Effector CD8-positive, alpha-beta T cell (primary cell): ENCODE measurements around the gene HMG20B.

Source experiments
- DNase-seq: peaks from one replicate; lab custom pipeline; 2025; lab: John Stamatoyannopoulos, UW

The HMG20B gene

GRCh38 chr19:3620817-3621547 lies 48.2 kb downstream of the HMG20B start:
- no peak for DNase-seq

DNA sequence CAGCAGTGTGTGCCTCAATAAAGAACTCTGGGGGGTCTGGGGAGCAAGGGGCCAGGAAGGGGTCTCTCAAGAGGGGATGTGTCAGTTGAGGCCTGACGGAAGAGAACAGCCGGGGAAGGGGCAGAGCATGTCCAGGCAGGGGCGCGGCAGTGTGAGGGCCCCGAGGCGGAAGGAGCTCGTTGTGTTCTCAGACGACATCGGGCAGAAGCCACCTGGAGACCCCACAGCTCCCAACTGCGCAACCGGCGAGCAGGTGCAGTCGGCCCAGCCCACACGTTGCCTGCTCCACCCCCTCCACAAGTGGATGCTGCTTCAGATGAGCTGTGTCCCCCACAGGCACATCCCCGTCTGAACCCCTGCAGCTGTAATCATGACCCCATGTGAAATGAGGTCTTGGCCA lies 48.9 kb downstream of the HMG20B start:
- DNase-seq = no peak

DNA sequence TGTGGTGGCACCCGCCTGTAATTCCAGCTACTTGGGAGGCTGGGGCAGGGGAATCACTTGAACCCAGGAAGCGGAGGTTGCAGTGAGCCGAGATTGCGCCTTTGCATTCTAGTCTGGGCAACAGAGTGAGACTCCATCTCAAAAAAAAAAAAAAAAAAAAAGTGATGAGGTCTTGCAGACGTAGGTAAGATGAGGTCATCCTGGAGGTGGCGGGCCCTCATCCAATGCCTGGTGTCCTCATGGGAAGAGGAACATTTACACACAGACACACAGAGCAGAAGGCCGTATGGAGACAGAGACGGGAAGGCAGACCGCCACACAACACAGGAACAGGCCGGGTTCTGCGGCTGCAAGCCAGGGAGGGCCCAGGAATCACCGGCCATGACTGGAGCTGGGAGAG lies 49.5 kb downstream of the HMG20B start:
- no peak for DNase-seq

GRCh38 chr19:3623716-3624115 lies 51.0 kb downstream of the HMG20B start:
- no peak for DNase-seq

DNA sequence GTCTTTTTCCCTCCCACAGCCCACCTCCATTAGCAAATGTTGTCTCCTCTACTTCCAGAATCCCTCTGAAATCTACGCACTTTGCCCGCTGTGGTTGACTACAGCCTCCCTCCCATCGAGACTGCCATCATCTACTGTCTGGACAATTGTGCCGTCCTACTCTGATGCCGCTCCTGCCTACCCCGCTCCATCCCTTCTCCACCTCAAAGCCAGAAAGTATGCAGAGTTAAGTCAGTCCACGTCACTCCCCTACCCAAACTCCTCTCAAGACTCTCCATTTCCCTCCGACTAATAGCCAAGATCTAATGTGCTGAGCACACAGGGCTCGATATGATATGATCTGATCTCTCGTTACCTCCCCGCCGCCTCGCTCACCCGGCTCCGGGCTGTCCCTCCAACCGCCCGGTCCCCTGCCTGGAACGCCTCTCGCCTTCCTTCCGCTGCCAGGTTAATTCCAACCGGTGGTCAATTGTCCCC lies 53.3 kb downstream of the HMG20B start:
- no peak for DNase-seq

DNA sequence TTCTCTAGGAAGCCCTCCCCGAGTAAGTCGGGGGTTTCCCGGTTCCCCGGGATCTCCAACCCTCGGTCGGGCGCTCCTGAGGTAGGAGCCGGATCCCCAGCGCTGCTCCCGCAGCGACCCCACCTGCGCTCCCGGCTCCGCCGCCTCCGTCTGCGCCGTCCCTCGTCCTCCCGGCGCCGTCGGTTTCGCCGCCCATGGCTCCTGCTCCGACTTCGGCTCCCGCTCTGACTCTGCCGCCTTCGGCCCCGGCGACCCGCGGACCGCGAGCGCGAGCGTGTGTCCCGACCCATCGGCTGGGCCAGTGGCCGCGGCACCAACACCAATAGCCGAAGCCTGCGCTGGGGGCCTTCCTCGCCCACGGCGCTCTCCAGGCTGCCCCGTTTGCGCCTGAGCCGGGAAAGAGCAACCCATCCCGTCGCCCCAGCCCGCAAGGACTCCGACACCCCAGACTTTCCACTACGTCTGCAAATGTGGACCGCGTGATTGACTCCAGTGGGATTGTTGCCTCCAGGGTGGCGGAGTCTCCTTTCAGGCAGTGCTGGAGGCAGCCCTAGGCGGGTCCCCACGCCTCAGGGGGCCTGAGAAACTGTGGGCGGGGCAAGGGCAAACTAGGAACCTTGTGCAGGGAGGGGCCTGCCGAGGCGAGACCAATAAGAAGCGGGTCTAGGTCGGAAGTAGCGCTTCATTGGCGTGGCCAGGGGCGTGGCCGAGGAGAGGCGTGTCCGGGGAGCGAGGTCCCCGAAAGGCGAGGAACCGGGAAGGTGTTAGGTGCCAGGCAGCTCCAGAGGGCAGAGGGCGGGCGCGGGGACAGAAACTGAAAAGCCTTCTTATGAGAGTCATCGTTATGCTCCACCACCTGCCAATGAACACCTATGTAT lies 54.0 kb downstream of the HMG20B start, which contains the start of gene CACTIN:
CACTIN (minus strand) TSS at position 318 of the 878 bp plus-strand sequence; CDS start at position 290, 28 bp downstream.
- DNase-seq = peak; percentile 98

- no peak for DNase-seq
Measured at GRCh38 chr19:3627351-3627723, 54.6 kb downstream of the HMG20B start.
